Endodermal cell (in vitro differentiated cells): ENCODE data around the gene B4GALT5. TPM values are rescaled to one million over a fixed set of nuclear protein-coding genes. Genes with fewer than 3 reads are reported as not detected.

ENCODE experiments used
- DNase-seq: peaks from one replicate; pipeline ENCODE4 v3.0.0-alpha.2; 2017
- H3K27ac ChIP-seq: 2 replicates; pipeline ENCODE4 v1.5.1; 2013; ENCODE audit warnings: mild to moderate bottlenecking, low read depth, low read length, moderate library complexity
- H3K27me3 ChIP-seq: 2 replicates; pipeline ENCODE4 v1.6.1; 2013; ENCODE audit warnings: mild to moderate bottlenecking, low read length, moderate library complexity; ENCODE audit not compliant: insufficient read depth, control insufficient read depth, poor library complexity, severe bottlenecking
- H3K36me3 ChIP-seq: 2 replicates; pipeline ENCODE4 v1.7.0; 2013; ENCODE audit warnings: mild to moderate bottlenecking, low read length, moderate library complexity; ENCODE audit not compliant: control insufficient read depth, insufficient read depth
- H3K4me1 ChIP-seq: one replicate; pipeline ENCODE4 v1.7.0; 2013; ENCODE audit warnings: low read length; ENCODE audit not compliant: control insufficient read depth, insufficient read depth
- H3K4me3 ChIP-seq: 2 replicates; pipeline ENCODE4 v1.5.1; 2013; ENCODE audit warnings: mild to moderate bottlenecking, low read length, moderate library complexity
- H3K9ac ChIP-seq: 2 replicates; pipeline ENCODE4 v1.6.1; 2013; ENCODE audit warnings: mild to moderate bottlenecking, low read length, moderate library complexity; ENCODE audit not compliant: poor library complexity, severe bottlenecking; ENCODE audit errors: extremely low read depth
- H3K9me3 ChIP-seq: 2 replicates; pipeline ENCODE4 v1.6.1; 2013; ENCODE audit warnings: mild to moderate bottlenecking, low read length, moderate library complexity; ENCODE audit not compliant: control insufficient read depth
- H3K27ac Mint-ChIP-seq: 2 replicates; pipeline ENCODE4 v1.8.0; 2020; ENCODE audit warnings: mixed read lengths
- H3K27me3 Mint-ChIP-seq: 2 replicates; pipeline ENCODE4 v1.8.0; 2021; ENCODE audit warnings: mild to moderate bottlenecking, mixed read lengths; ENCODE audit not compliant: insufficient read depth
- H3K36me3 Mint-ChIP-seq: 2 replicates; pipeline ENCODE4 v1.8.0; 2020; ENCODE audit warnings: low read depth, mixed read lengths
- H3K4me1 Mint-ChIP-seq: 2 replicates; pipeline ENCODE4 v1.8.0; 2020; ENCODE audit warnings: mixed read lengths
- H3K4me3 Mint-ChIP-seq: 2 replicates; pipeline ENCODE4 v1.8.0; 2020; ENCODE audit warnings: mild to moderate bottlenecking, moderate library complexity, mixed read lengths
- H3K9me3 Mint-ChIP-seq: 2 replicates; pipeline ENCODE4 v1.8.0; 2020; ENCODE audit warnings: mild to moderate bottlenecking, mixed read lengths
- CTCF ChIP-seq: fragments of 200-600 bp; sonication (generic); conservative IDR thresholded peaks from 2 replicates; pipeline ENCODE4 v1.5.0; 2021; ENCODE audit warnings: antibody characterized with exemption, mild to moderate bottlenecking
- WGBS, 2 experiments: methylation state at CpG; one replicate each; pipeline versions ENCODE4 v1.1.5 to v1.1.7; 2013; ENCODE audit warnings: missing lambda C conversion rate in 2 of 2, mixed read lengths in 1 of 2; ENCODE audit not compliant: insufficient coverage in 1 of 2, insufficient read length in 1 of 2; 5-methylcytosine and 5-hydroxymethylcytosine counted together
- total RNA-seq, 2 donors: library from RNA; stranded (reverse); fragmentation: NEBNext Ultra II Directional in 1 of 2; extraction: Animal tissue kit (Norgen Biotek cat#: 25700) in 1 of 2; gene quantifications; 2 replicates in 1 of 2; 3 replicates in 1 of 2; pipeline ENCODE4 v1.2.1, GENCODE V29; 2021

The B4GALT5 gene
- total RNA-seq, 2 donors from 2014 or later: 57.0 to 58.8 TPM

- DNase-seq: no peak
- no peak overlapping the region for H3K4me3 ChIP-seq
- H3K27ac Mint-ChIP-seq: no peak overlapping the region
- peaks cover 7% of the 10 kb centered on the region for H3K4me1 ChIP-seq
- H3K9ac ChIP-seq: no peak overlapping the region
- H3K36me3 ChIP-seq: no peaks in the 10 kb centered on the region
- no peaks in the 10 kb centered on the region for H3K9me3 Mint-ChIP-seq
- H3K4me3 Mint-ChIP-seq: no peak overlapping the region
- 88 to 95% methylated on average over 6 to 9 of the region's 9 CpGs for WGBS, 2 experiments
- no peaks in the 10 kb centered on the region for H3K9me3 ChIP-seq
- H3K4me1 Mint-ChIP-seq: peaks cover 64% of the 10 kb centered on the region
- H3K27me3 ChIP-seq: no peaks in the 10 kb centered on the region
- no peak overlapping the region for H3K27ac ChIP-seq
- TF ChIP-seq CTCF: no peak
- no peaks in the 10 kb centered on the region for H3K27me3 Mint-ChIP-seq
- H3K36me3 Mint-ChIP-seq: no peaks in the 10 kb centered on the region
Observed at GRCh38 chr20:49690899-49691620, 22.6 kb downstream of the B4GALT5 start.

- peak overlapping the region; percentile 66 for H3K4me3 ChIP-seq
- no peak overlapping the region for H3K9ac ChIP-seq
- peaks cover 62% of the 10 kb centered on the region for H3K4me1 Mint-ChIP-seq
- WGBS, 2 experiments: 39 to 47% methylated on average over 3 to 4 of the region's 4 CpGs
- no peaks in the 10 kb centered on the region for H3K9me3 ChIP-seq
- H3K9me3 Mint-ChIP-seq: no peaks in the 10 kb centered on the region
- H3K27ac Mint-ChIP-seq: peak overlapping the region; percentile 79
- peaks cover 9% of the 10 kb centered on the region for H3K36me3 Mint-ChIP-seq
- H3K27me3 Mint-ChIP-seq: no peaks in the 10 kb centered on the region
- H3K27me3 ChIP-seq: no peaks in the 10 kb centered on the region
- H3K4me3 Mint-ChIP-seq: peak overlapping the region; percentile 22
- peaks cover 21% of the 10 kb centered on the region for H3K4me1 ChIP-seq
- H3K27ac ChIP-seq: peak overlapping the region; percentile 73
- H3K36me3 ChIP-seq: no peaks in the 10 kb centered on the region
- no peak for TF ChIP-seq CTCF
- peak; percentile 66 for DNase-seq
Observed at GRCh38 chr20:49687595-49688567, 25.8 kb downstream of the B4GALT5 start.

GRCh38 chr20:49685809-49686208 is 27.9 kb downstream of the B4GALT5 start:
- Histone ChIP-seq H3K27ac (peak overlapping the region; percentile 25), H3K9me3 (no peaks in the 10 kb centered on the region), H3K4me3 (no peak overlapping the region), H3K27me3 (no peaks in the 10 kb centered on the region), H3K9ac (no peak overlapping the region), H3K4me1 (peaks cover 21% of the 10 kb centered on the region), H3K36me3 (no peaks in the 10 kb centered on the region)
- Mint-ChIP-seq H3K27me3 (no peaks in the 10 kb centered on the region), H3K27ac (no peak overlapping the region), H3K4me3 (no peak overlapping the region), H3K9me3 (no peaks in the 10 kb centered on the region), H3K4me1 (peaks cover 63% of the 10 kb centered on the region), H3K36me3 (peaks cover 14% of the 10 kb centered on the region)
- TF ChIP-seq CTCF: no peak
- DNase-seq: no peak
- 46% methylated on average over 2 of the region's 2 CpGs for WGBS, 2 experiments
